ENCODE measurements around the gene SCFD2.
"Not testable (repeated sequence)": the region's sequence is repeated elsewhere in the genome, so short reads cannot be mapped to it uniquely, and the experiment has no call there.

Gene SCFD2

DNA sequence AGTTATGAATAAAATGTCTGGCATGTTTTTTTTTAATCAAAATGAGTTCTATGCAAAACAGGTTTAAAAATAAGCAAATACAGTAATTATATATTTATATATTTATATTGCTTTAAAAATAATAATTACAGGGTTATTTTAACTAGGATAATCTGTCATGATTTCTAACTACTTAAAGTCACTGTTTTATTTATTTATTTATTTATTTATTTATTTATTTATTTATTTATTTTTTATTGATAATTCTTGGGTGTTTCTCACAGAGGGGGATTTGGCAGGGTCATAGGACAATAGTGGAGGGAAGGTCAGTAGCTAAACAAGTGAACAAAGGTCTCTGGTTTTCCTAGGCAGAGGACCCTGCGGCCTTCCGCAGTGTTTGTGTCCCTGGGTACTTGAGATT lies 129.2 kb downstream of the SCFD2 start:
- not testable (repeated sequence) for DNase-seq

DNA sequence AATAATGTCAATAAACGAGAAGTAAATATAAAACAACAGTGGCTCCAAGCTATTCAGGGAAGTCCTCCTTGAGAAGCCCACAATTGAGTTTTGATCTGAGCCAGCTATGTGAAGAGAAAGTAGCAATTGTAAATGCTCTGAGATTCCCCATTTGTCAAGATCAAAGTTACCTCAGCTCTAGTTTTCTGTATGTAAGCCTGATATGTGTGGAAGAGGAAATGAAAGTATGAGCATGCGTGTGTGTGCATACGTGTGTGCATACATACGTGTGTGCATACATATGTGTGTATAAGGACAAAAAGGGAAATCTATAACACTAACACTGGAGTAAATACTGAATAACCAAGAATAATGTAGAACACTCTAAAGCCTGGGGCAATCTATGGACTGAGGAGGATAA lies 130.3 kb downstream of the SCFD2 start:
- no peak for DNase-seq

DNA sequence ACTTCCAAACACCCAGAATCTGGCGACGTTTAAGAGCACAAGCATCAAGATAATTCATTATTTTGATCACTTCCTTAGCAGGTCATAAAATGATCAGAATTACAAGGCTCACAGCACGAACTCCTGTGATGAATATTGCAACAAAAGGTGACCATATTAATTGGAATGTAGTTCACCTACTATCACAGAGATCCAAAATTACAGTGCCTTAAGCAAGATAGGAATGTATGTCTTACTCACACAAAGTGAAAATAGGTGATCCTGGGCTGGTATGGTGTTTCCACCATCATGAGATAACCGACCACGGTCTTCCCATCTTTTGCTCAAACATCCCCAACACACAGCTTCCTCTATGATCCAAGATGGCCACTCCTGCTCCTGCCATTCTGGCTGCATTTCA lies 131.2 kb downstream of the SCFD2 start:
- DNase-seq, result no peak

DNA sequence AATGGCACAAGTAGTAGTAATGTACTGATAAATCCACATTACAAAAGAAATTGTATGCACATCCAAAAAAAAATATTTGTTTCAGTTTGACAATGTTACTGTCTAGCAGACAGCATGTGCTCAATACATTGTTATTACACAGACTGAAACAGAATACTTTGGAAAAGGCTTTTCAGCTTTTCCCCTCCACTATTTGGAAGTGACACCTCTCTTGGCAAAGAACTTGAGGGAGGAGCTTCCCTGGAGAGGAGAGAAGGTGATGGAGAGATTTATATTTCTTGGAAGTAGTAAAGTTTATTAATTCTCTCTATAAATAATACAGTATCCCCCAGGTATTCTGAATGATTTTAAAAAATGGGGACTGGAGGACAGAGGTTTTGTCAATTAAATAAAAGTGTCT lies 131.8 kb downstream of the SCFD2 start:
- DNase-seq, result no peak

DNA sequence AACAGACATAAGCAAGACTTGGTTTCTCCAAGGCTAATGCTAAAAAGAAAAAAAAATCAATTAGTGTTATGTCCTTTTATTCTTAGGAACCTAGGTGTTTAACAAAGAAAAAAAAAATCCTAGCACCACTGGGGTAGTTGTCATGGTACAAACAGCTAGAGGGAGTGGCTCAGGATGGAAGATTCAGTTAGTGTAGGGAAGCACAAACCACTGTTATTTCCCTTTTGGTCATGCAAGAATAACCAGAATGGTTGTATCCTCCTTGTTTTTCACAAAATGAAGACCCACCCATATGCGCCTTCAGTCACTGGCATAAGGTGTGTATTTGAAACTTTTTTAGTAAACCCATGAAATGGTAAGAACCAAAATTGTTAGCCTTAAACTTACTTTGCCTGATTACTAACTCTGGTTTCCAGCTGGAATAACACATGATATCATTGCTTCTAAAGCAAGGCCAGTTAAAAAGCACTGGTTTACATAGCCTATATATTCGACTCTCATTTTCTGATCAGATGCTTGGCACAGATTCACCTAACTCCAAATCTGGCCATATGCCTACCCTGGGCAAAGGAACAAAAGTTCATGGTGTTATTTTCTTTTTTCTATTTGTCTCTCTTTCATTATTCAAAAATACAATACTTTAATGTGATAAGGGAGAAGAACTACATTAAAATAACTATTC lies 132.6 kb downstream of the SCFD2 start:
- DNase-seq, result peak; percentile 75 to 81

DNA sequence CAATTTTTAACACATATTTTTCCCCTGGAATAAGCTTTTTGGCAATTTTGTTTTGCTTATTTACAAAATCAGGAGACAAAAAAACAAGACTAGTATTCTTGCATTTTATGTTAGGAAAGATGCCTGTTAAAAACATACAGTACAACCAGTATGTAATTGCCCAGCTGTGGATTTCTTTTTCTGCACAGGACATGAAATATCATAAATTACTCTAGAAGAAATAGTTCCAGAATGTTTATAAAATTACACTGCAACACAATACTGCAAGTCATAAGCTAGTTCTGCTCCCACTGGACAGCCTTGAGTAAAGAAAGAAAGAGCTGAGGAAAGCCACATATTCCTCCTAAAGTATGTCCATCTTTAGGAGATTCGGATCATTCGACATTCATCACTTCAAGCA lies 133.5 kb downstream of the SCFD2 start:
- no peak for DNase-seq

DNA sequence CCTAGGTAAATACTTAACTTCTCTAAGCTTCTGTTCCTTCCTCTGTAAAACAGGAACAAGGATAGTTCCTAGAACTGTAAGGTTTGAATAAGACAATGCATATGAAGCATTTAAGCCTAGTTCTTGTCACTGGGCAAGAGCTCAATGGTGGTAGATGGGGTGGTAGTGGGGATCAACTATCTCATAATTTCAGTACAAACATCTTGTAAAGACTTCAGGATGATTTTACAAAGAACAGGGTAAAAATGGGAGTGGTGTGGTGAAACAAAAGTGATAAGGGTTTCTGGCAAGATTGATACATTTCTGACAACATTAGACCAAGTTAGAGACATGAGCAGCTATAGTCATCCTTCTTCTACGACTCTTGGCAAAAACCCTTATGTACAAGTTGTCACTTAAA lies 137.8 kb downstream of the SCFD2 start:
- peak; percentile 79 to 82 for DNase-seq

DNA sequence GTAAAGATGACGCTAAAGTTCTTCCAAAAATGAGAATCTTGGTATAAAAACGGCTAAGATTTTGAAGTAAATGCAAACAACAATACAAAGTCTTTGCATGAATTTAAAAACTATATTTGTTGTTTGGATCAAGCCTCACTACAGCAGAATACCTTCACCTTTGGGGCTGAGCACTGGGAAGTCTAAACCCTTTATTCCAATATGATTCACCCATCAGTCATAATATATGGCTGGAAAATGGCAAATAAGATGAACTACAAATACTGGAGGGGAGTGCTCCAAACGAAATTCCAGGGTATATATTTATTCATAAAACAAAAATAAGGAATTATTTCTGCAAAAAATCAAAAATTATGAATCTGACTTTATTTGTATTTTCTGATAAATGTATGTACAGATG lies 138.4 kb downstream of the SCFD2 start:
- no peak for DNase-seq

DNA sequence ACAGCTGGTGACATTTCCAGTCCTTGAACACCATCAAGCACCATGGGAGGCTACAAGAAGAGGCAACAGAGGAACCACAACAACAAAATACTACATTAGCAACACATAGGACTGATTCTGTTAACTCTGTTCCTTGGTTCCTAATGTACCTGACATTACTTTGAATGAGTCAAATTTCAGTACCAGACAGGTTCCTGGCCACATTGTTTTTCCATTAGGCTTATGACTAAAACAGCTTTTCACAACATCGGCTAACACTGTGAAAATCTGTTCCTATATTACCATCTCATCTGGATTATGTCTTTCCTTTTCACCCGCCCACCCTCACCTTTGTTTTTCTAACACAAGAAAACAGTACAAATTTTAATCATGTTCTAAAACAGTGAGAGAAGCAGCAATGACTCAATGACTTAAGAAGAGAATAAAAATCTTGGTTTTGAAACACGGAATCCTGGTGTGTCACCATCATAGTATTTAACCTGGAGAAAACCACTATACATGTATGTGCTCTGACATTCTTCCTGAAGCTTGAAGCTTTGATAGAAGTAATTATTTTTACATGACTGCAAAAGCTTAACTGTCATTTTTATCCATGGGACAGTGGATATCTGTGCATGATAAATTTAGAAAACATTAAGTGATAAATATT lies 143.9 kb downstream of the SCFD2 start:
- DNase-seq, result no peak

DNA sequence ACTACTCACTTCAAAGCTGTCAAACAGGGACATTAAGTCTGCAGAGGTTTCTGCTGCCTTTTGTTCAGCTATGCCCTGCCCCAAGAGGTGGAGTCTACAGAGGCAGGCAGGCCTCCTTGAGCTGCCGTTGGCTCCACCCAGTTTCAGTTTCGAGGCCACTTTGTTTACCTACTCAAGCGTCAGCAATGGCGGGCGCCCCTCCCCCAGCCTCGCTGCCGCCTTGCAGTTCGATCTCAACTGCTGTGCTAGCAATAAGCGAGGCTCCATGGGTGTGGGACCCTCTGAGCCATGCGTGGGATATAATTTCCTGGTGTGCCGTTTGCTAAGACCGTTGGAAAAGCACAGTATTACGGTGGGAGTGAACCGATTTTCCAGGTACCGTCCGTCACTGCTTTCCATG lies 146.7 kb downstream of the SCFD2 start:
- DNase-seq, result not testable (repeated sequence)

DNA sequence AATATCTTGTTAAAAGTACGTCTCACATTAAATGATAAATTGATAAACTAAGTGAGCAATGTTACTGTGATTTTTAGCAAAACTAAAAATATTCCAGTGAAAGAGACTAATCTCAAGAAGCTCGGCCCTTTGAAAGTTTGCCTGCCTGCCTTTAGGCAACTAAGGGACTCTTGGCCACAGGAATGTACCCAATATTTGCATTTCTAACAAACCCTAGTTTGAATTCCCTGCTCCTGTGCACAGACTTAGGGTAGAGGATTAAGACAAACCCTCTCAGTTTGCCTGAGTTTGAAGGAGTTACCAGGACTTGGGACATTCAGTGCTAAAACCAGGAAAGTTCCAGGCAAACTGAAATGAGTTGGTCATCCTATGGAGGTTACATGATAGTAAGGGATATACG lies 157.1 kb downstream of the SCFD2 start:
- no peak for DNase-seq

DNA sequence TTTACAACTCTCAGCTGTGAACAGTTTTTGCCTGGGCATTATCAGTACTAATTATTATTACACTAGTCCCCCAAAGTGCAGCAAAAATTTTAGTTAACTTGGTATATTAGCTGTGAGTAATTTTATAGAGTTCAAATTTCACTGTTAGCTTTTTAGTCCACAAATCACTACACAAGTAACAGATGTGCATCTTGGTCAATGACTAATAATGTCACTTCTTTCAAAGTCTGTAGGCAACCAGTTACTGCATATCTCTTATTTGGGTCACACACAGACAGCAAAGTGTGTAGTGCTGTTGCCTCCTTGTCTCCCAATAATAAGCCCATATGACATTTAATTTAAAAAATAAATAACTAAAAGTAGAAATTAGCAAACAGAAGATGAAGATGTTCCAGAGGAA lies 159.9 kb downstream of the SCFD2 start:
- no peak for DNase-seq

DNA sequence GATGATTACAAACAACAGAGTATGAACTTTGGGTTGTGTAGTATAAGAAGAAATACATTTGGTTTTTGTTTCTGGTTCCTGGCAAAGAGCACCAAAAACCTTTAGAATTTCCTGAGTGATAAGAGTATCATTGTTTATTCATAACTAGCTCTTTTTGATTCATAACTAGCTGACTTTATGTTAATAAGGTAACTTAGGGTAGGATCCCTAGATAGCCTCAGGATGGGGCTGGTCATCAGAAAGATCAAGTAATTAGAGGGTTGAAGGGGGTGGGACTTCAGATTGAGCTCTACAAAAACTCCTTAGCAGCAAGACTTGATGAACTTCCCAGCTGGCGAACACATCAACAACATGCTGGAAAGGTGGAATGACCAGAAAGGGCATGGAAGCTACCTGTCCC lies 166.5 kb downstream of the SCFD2 start:
- no peak for DNase-seq

DNA sequence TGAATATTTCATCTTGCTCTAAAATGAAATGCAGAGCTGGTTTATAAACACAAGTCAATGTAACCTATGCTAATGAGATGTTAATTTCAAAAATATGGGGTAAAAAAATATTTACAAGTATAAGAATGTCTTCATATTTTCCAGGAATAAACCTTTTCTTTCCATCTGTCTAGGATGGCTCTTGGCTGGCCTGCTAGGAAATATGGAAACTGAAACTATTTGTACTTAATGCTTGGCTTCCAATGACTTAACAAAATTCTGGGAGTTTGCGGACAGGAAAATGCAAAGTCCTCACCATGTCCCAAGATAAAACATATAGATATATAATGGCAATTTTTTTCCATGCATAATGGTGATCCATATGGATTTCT lies 168.1 kb downstream of the SCFD2 start:
- no peak for DNase-seq

DNA sequence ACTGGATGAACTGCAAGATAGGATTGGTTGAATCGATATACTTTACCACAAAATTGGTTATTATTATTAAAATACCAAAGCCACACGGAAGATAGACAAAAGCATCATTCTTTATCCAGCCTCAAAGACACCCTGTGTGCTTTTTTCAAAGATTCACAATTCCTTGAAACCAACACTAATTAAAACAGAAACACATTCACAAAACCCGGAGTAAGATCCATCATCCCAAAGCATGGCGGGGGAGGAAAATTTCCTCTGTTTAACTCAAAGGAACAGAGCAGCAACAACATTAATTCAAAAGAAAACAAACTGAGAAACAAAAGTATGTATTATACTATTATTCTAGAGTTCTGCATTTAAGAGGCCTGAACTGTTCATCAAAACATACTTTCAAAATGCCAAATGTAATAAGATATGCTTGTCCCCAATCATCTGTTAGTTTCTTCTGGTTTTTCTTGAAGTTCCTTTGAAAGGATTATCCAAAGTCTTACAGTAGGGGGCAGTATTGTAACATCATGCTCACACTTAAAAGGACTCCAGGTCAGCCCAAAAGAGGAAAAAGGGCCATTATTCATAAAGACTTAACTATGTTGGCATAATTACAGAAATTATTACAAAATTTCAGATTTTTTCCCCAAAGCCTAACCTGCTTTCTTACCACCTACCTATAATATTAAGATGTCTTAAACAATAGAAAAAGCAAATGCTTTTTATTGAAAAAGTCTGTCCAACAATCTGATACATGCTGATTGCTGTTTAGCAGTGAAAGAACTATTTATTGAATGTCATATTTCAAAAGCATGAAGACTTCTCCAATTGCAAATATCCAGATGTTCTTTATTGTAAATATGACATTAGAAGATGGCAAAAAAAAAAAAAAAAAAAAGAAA lies 168.7 kb downstream of the SCFD2 start:
- DNase-seq, result peak; percentile 96 to 99

DNA sequence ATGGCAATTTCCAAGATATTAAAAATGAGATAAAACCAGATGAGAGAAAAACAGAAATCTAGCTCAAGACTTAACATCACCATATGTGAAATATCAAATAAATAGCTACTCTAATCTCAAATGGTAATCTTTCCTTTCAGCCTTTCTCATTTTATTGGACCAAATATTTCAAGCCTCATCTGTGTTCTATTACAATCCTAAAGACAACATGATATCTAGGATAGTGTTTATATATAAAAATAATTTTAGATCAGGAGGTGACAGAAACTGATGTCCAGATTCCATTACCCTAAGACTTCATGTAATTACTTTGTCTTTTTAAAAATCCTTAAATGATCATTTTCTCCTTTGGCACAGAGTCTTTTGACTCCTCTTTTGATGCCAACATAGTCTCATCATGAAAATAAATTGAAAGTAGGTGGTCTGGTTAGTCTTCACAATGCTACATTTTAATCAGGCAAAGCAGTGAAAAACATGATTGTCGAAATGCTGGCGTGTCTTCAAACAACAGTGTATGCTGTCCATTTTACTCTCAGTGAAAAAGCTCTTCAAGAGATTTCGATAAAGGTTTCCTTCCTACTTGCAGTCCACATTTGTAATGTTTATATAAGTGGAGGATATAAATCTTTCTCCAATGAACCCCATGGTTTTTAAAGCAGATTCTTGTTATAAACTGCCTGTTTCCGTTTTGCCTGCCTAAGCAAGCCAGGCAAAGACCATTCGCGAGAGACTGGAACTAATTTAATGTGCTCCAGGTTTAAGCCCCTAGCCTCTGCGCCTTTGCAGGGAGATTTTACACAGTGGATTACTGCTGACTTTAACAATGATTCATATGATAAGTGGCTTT lies 169.8 kb downstream of the SCFD2 start:
- DNase-seq, result no peak

DNA sequence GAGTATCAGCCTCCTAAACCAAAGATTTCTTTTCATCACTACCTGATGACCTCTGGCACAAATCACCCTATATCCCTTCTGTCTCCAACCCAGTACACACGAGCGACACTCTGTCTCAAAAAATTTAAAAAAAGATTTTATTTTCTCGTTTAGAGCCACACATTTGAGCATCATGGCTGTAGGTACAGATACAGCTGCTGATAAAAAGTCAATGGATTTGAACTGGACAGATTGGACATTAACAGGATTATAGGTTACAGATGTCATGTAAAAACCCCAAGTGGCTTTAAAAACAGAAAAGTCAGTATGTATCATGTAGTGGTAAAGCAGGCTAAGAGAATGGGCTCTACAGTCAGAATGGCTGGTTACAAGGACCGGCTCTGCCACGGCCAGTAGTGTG lies 171.1 kb downstream of the SCFD2 start:
- DNase-seq, result no peak

DNA sequence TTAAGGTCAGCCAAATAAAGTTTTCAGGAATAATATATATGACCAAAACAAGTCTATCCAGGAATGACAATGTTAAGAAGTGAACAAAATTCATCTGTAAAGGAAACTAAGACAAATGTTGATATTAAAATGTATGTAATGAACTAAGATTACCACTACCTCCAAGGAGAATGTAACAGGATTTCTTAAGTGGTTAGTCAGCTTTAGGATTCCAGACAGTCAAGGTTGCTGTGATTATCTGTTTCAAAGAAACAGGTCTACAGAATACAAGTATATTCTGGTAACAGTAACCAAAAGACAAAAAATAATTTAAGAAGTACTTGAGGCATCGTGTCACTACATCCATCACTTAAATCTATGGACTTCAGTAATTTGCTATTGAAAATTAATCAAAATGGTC lies 172.8 kb downstream of the SCFD2 start:
- DNase-seq, result no peak

DNA sequence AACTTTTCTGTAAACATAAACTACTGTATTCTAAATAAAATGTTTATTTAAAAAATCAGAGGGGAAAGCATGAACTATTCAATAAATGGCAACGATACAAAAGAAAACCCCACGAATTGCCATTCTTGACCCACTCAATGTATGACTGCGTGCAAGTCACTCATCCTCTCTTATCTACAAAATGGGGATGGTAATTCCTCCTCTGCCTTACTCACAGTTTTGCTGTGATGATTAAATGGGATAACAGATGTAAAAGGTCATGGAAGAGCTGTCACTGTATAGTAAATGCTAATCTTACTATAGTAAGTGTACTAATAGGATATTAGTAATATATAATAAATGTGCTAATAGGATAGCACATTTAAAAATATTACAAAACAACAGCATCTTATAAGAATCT lies 173.4 kb downstream of the SCFD2 start:
- no peak for DNase-seq

DNA sequence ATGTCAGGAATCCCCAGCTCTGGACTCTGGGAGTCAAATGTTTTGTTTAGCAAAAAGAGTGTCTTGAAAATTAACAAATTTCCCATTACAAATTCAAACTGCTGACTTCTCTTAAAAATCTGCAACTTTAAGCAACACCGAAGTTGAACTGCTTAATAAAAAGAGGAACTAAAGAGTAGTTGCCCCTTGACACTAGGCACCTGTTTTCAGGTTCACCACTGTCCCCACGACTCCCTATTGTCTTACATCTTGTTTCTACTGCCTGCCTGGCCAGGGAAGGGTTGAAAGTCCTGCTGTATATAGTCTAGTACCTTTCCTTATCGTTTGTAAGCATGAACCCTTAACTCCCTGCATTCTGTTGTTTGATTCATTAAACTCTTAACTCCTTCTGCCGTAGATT lies 173.9 kb downstream of the SCFD2 start:
- peak; percentile 36 to 76 for DNase-seq

DNA sequence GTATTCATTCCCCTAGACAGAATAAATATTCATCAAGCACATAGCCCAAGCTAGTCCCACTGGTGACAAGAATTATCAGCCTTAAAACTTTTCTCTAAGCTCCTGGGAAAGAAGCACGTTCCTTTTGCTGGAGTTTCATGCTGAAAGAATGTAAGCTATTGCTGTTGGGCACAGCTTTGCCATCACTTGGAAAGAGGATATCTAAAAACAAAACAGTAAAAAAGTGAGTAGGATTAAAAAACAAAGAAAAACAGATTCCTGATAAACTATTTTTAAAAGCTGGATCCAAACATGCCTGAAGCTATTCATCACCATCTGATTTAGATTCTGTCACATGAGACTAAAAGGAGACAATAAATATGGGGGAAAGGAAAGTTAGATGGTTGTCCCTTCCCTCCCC lies 176.8 kb downstream of the SCFD2 start:
- DNase-seq, result no peak

DNA sequence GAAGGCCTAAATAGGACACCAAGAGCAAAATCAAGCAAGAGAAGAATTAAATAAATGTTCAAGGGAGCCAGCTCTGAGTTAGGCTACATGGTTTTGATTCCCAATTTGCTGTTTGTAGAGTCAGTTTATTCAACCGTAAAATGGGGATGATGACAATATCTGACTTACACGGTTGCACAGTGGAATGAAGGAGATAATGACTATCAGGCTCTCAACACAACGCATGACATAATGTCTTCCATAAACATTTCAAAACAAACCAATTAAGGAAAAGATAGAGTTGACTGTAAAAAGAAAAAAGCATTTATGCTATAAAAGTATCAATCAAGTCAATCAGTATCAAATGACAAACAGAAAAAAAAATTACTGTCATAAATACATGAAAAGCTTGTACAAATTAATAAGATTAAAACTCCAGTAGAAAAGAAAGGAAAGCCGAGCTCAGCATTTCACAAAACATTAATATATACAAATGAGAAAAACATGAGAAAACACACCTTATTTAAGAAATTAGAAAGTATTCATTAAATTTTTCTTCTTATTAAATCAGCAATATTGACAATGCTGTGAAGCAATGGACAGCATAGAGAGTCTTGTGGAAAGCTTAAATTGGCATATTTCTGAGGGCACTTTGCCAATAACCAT lies 179.0 kb downstream of the SCFD2 start:
- DNase-seq, result no peak

All from Kasumi-1 (cell line).